IMR-90 (cell line): ENCODE measurements around the gene ANKIB1. TPM values are rescaled to one million over a fixed set of nuclear protein-coding genes. Genes with fewer than 3 reads are reported as not detected.

Experiments
- ATAC-seq: fragments of 200-7000 bp; cut with Tn5 transposase; 2 replicates; pipeline ENCODE4 v1.9.1; 2020; ENCODE audit warnings: low read depth, mild to moderate bottlenecking, moderate library complexity
- BruUV-seq: library from RNA; stranded (reverse); fragments of 400-500 nt; replicated peaks from 2 replicates; lab custom pipeline; 2021; lab: Mats Ljungman, UMichigan
- CTCF ChIA-PET: fragments of 300-600 bp; formaldehyde crosslinking; extraction: SDS; loops from one replicate; lab custom pipeline; 2021; ENCODE audit warnings: antibody characterized with exemption; lab: Yijun Ruan, JAX
- POLR2A ChIA-PET: fragments of 300-600 bp; sonication (Branson Sonifier 250); formaldehyde crosslinking; loops from one replicate; lab custom pipeline; 2022; ENCODE audit warnings: antibody characterized with exemption; ENCODE audit not compliant: unreplicated experiment; lab: Charles Lee
- DNase-seq: peaks from one replicate; pipeline ENCODE4 v3.0.0; 2013
- H2AFZ ChIP-seq: replicated peaks from 2 replicates; pipeline ENCODE3; 2013; ENCODE audit warnings: low read length, mild to moderate bottlenecking; ENCODE audit not compliant: poor library complexity
- H2AK5ac ChIP-seq: 2 replicates; pipeline ENCODE4 v1.6.1; 2013; ENCODE audit warnings: low read depth, low read length, inconsistent platforms
- H2AK9ac ChIP-seq: replicated peaks from 2 replicates; pipeline ENCODE3; 2013; ENCODE audit warnings: mild to moderate bottlenecking, low read depth, low read length, moderate library complexity; ENCODE audit not compliant: poor library complexity
- H2BK120ac ChIP-seq: 2 replicates; pipeline ENCODE4 v1.6.1; 2013; ENCODE audit warnings: low read depth, low read length, inconsistent platforms
- H2BK15ac ChIP-seq: 3 replicates; pipeline ENCODE4 v1.6.1; 2013; ENCODE audit warnings: low read depth, low read length, inconsistent platforms
- H2BK20ac ChIP-seq: 2 replicates; pipeline ENCODE4 v1.6.1; 2013; ENCODE audit warnings: low read depth, mild to moderate bottlenecking, inconsistent platforms, low read length, moderate library complexity
- H2BK5ac ChIP-seq: 2 replicates; pipeline ENCODE4 v1.6.1; 2013; ENCODE audit warnings: mild to moderate bottlenecking, low read depth, low read length, inconsistent platforms; ENCODE audit not compliant: poor library complexity, severe bottlenecking
- H3K14ac ChIP-seq: replicated peaks from 2 replicates; pipeline ENCODE4 v1.6.1; 2013; ENCODE audit warnings: low read depth, low read length, inconsistent platforms
- H3K18ac ChIP-seq: 2 replicates; pipeline ENCODE4 v1.6.1; 2013; ENCODE audit warnings: low read depth, low read length, control low read depth
- H3K23ac ChIP-seq: 2 replicates; pipeline ENCODE4 v1.6.1; 2013; ENCODE audit warnings: low read depth, low read length, inconsistent platforms
- H3K27ac ChIP-seq: 2 replicates; pipeline ENCODE4 v1.5.1; 2013; ENCODE audit warnings: mild to moderate bottlenecking, control low read depth, low read length; ENCODE audit not compliant: insufficient read depth
- H3K27me3 ChIP-seq: 2 replicates; pipeline ENCODE4 v1.6.1; 2013; ENCODE audit warnings: low read length; ENCODE audit not compliant: control insufficient read depth, insufficient read depth
- H3K36me3 ChIP-seq: 2 replicates; pipeline ENCODE4 v1.6.1; 2013; ENCODE audit warnings: low read length, mixed read lengths; ENCODE audit not compliant: control insufficient read depth, insufficient read depth
- H3K4ac ChIP-seq: 2 replicates; pipeline ENCODE4 v1.6.1; 2013; ENCODE audit warnings: low read depth, low read length, inconsistent platforms
- H3K4me1 ChIP-seq: 2 replicates; pipeline ENCODE4 v1.6.1; 2013; ENCODE audit warnings: low read length, mixed read lengths; ENCODE audit not compliant: control insufficient read depth, insufficient read depth
- H3K4me2 ChIP-seq: 2 replicates; pipeline ENCODE4 v1.6.1; 2013; ENCODE audit warnings: low read depth, mild to moderate bottlenecking, control low read depth, low read length, moderate library complexity
- H3K4me3 ChIP-seq: 2 replicates; pipeline ENCODE4 v1.5.1; 2013; ENCODE audit warnings: low read depth, mild to moderate bottlenecking, control low read depth, low read length, moderate library complexity; ENCODE audit not compliant: insufficient read depth
- H3K56ac ChIP-seq: 2 replicates; pipeline ENCODE4 v1.6.1; 2013; ENCODE audit warnings: low read length, inconsistent platforms; ENCODE audit not compliant: insufficient read depth; ENCODE audit errors: extremely low read depth
- H3K79me1 ChIP-seq, 2 experiments: 2 replicates each; pipeline ENCODE4 v1.6.1; 2013; ENCODE audit warnings: low read length in 2 of 2, inconsistent platforms in 1 of 2, low read depth in 1 of 2
- H3K9ac ChIP-seq: 2 replicates; pipeline ENCODE4 v1.6.1; 2013; ENCODE audit warnings: low read depth, low read length, control low read depth
- H3K9me1 ChIP-seq: 2 replicates; pipeline ENCODE4 v1.6.1; 2013; ENCODE audit warnings: low read length, inconsistent platforms; ENCODE audit not compliant: insufficient read depth
- H3K9me3 ChIP-seq: 2 replicates; pipeline ENCODE4 v1.6.1; 2013; ENCODE audit warnings: low read length; ENCODE audit not compliant: control insufficient read depth, insufficient read depth
- H4K20me1 ChIP-seq: 2 replicates; pipeline ENCODE4 v1.6.1; 2013; ENCODE audit warnings: low read length, inconsistent platforms; ENCODE audit not compliant: insufficient read depth
- H4K5ac ChIP-seq: 2 replicates; pipeline ENCODE4 v1.6.1; 2013; ENCODE audit warnings: mild to moderate bottlenecking, low read depth, low read length, control low read depth
- H4K8ac ChIP-seq, 2 experiments: 2 replicates each; pipeline ENCODE4 v1.6.1; 2013; ENCODE audit warnings: low read depth in 2 of 2, low read length in 2 of 2, control low read depth in 1 of 2, inconsistent platforms in 1 of 2
- H4K91ac ChIP-seq: 2 replicates; pipeline ENCODE4 v1.6.1; 2013; ENCODE audit warnings: low read depth, low read length, inconsistent platforms; ENCODE audit not compliant: insufficient read depth
- MAFK ChIP-seq: IDR thresholded peaks from 2 replicates; pipeline ENCODE4 v1.6.1; 2012; ENCODE audit warnings: low read depth, low read length, improper control_type of control experiment
- MXI1 ChIP-seq: IDR thresholded peaks from 2 replicates; pipeline ENCODE4 v1.6.1; 2012; ENCODE audit warnings: low read depth, mild to moderate bottlenecking, low read length, moderate library complexity, borderline replicate concordance
- NFE2L2 ChIP-seq: fragments of 150-350 bp; IDR thresholded peaks from 2 replicates; pipeline ENCODE4 v1.6.1; 2016; ENCODE audit warnings: low read depth, mild to moderate bottlenecking, low read length
- WGBS, 2 experiments: methylation state at CpG; one replicate each; pipeline versions ENCODE4 v1.1.5 to v1.1.7; 2013; ENCODE audit warnings: missing lambda C conversion rate in 2 of 2; ENCODE audit not compliant: insufficient read length in 1 of 2; ENCODE audit errors: extremely low coverage in 2 of 2; 5-methylcytosine and 5-hydroxymethylcytosine counted together
- dilution Hi-C: fragments of 300-500 bp; cut with HindIII; formaldehyde crosslinking; loops from one replicate; pipeline ENCODE4 v1.14.3; 2018; ENCODE audit warnings: low sequenced_read_pairs; ENCODE audit not compliant: unreplicated experiment
- in situ Hi-C: fragments of 300-500 bp; cut with MboI; formaldehyde crosslinking; loops from 3 replicates; pipeline ENCODE4 v1.14.3; 2019; ENCODE audit warnings: low sequenced_read_pairs, inconsistent platforms, mixed read lengths
- intact Hi-C: fragments of 100-400 bp; cut with micrococcal nuclease; formaldehyde crosslinking; loops from 2 replicates; pipeline ENCODE4 v1.10.0; 2022
- polyA plus RNA-seq, 3 experiments: library from polyadenylated mRNA; depleted of rRNA; stranded (reverse); fragments of >200 nt; gene quantifications; 2 replicates each; pipeline ENCODE4 v1.2.3, GENCODE V29; 2012; ENCODE audit warnings: low replicate concordance in 1 of 3
- total RNA-seq: library from RNA; depleted of rRNA; stranded (reverse); fragments of >200 nt; gene quantifications from 2 replicates; pipeline ENCODE4 v1.2.3, GENCODE V29; 2012

ANKIB1 gene
- total and polyA plus RNA-seq, 2 of the 4 experiments (the other 2 are of a cell fraction): 18.7 to 33.9 TPM

DNA sequence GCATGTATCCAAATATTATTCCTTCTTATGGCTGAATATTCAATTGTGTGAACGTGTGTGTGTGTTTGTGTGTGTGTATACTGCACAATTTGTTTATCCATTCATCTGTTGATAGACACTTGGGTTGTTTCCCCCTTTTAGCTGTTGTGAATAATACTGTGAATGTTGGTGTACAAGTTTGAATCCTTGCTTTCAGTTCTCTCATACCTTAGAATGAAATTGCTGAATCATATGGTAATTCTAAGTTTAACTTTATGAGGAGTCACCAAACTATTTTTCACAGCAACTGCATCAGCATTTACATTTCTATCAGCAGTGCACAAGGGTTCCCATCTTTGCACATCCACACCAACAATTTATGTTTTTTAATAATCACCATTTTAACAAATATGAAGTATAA lies 114.6 kb downstream of the ANKIB1 start:
- Histone ChIP-seq H3K9me3 (no peaks in the 10 kb centered on the region), H4K20me1 (no peaks in the 10 kb centered on the region), H4K8ac (no peak overlapping the region), H2BK5ac (peak overlapping the region; percentile 82), H3K9me1 (no peaks in the 10 kb centered on the region), H2BK15ac (no peak overlapping the region), H3K4me3 (no peak overlapping the region), H3K4me1 (peaks cover 1% of the 10 kb centered on the region; the same call in 1 of the 2 replicates), H3K14ac (no peak overlapping the region), H2AK5ac (no peak overlapping the region), H3K56ac (no peak overlapping the region), H3K36me3 (peaks cover 5% of the 10 kb centered on the region; the same call in 1 of the 2 replicates), H3K18ac (no peak overlapping the region; the same call in 1 of the 2 replicates), H3K4me2 (peak overlapping the region; percentile 79; the same call in 1 of the 2 replicates), H3K27me3 (no peaks in the 10 kb centered on the region), H3K79me1 (no peaks in the 10 kb centered on the region; a peak in 1 of 4 replicates), H3K9ac (no peak overlapping the region), H2AFZ (no peak overlapping the region), H3K27ac (no peak overlapping the region), H2BK120ac (no peak overlapping the region), H4K91ac (no peak overlapping the region), H2AK9ac (no peak overlapping the region), H4K5ac (no peak overlapping the region), H3K4ac (no peak overlapping the region), H2BK20ac (no peak overlapping the region), H3K23ac (no peak overlapping the region)
- TF ChIP-seq MXI1 (no peak), NFE2L2 (peak; percentile 45; the same call in 1 of the 2 replicates), MAFK (peak; percentile 44)
- intact Hi-C loops: no loop called here
- no CpG with 5 or more reads among the region's 1 CpG for WGBS, 2 experiments
- POLR2A ChIA-PET: no interaction called here
- in situ Hi-C loops: no loop called here
- dilution Hi-C loops: no loop called here
- CTCF ChIA-PET: no interaction called here
- peak; percentile 31 for DNase-seq
- ATAC-seq: peak; percentile 54
- no TSS peak for BruUV-seq
